GM23338 (cell line): ENCODE measurements around the gene SUGCT. TPM values are rescaled to one million over a fixed set of nuclear protein-coding genes. Genes with fewer than 3 reads are reported as not detected.

Experiments used
- ATAC-seq: fragments of 200-7000 bp; cut with Tn5 transposase; 3 replicates; pipeline ENCODE4 v1.9.1; 2020
- DNase-seq: peaks from one replicate; pipeline ENCODE4 v3.0.0-alpha.2; 2015; ENCODE audit warnings: low spot score
- H2AFZ ChIP-seq: fragments of 200-600 bp; sonication (generic); 2 replicates; pipeline ENCODE4 v1.8.0; 2016; ENCODE audit warnings: antibody characterized with exemption, mild to moderate bottlenecking, moderate library complexity
- H3F3A ChIP-seq: fragments of 200-600 bp; sonication (generic); replicated peaks from 2 replicates; pipeline ENCODE4 v1.8.0; 2017; ENCODE audit warnings: antibody characterized with exemption, mixed run types, low read depth
- H3K27ac ChIP-seq: fragments of 200-600 bp; sonication (generic); 2 replicates; pipeline ENCODE4 v1.6.1; 2016; ENCODE audit warnings: low read depth
- H3K27me3 ChIP-seq: fragments of 200-600 bp; sonication (generic); 2 replicates; pipeline ENCODE4 v1.8.0; 2016; ENCODE audit warnings: mild to moderate bottlenecking, mixed run types, moderate library complexity; ENCODE audit not compliant: insufficient read depth
- H3K36me3 ChIP-seq: fragments of 200-600 bp; sonication (generic); 2 replicates; pipeline ENCODE4 v1.8.0; 2016; ENCODE audit warnings: mild to moderate bottlenecking; ENCODE audit not compliant: insufficient read depth
- H3K4me1 ChIP-seq: fragments of 200-600 bp; sonication (generic); 2 replicates; pipeline ENCODE4 v1.8.0; 2016; ENCODE audit warnings: mild to moderate bottlenecking, moderate library complexity; ENCODE audit not compliant: insufficient read depth
- H3K4me2 ChIP-seq: fragments of 200-600 bp; sonication (generic); 2 replicates; pipeline ENCODE4 v1.7.1; 2017; ENCODE audit warnings: mixed run types
- H3K4me3 ChIP-seq: fragments of 200-600 bp; sonication (generic); 2 replicates; pipeline ENCODE4 v1.6.1; 2016; ENCODE audit warnings: mixed run types
- H3K79me2 ChIP-seq: fragments of 200-600 bp; sonication (generic); replicated peaks from 2 replicates; pipeline ENCODE4 v1.8.0; 2017; ENCODE audit warnings: mild to moderate bottlenecking; ENCODE audit not compliant: insufficient read depth
- H3K9me2 ChIP-seq: fragments of 200-600 bp; sonication (generic); 2 replicates; pipeline ENCODE4 v1.8.0; 2017; ENCODE audit not compliant: insufficient read depth
- H4K20me1 ChIP-seq: fragments of 200-600 bp; sonication (generic); replicated peaks from 2 replicates; pipeline ENCODE4 v1.8.0; 2017; ENCODE audit warnings: mild to moderate bottlenecking; ENCODE audit not compliant: insufficient read depth
- H3K27ac Mint-ChIP-seq: 2 replicates; pipeline ENCODE4 v1.8.0; 2020; ENCODE audit warnings: inconsistent platforms, mild to moderate bottlenecking, moderate library complexity, mixed read lengths
- H3K27me3 Mint-ChIP-seq: 3 replicates; pipeline ENCODE4 v1.8.0; 2022; ENCODE audit warnings: low read depth, mild to moderate bottlenecking, moderate library complexity, mixed read lengths, inconsistent platforms; ENCODE audit not compliant: insufficient read depth, poor library complexity
- H3K36me3 Mint-ChIP-seq: 3 replicates; pipeline ENCODE4 v1.8.0; 2021; ENCODE audit warnings: low read depth, mild to moderate bottlenecking, inconsistent platforms, moderate library complexity, mixed read lengths
- H3K4me1 Mint-ChIP-seq: 3 replicates; pipeline ENCODE4 v1.8.0; 2020; ENCODE audit warnings: mild to moderate bottlenecking, inconsistent platforms, mixed read lengths
- H3K4me3 Mint-ChIP-seq: 3 replicates; pipeline ENCODE4 v1.8.0; 2021; ENCODE audit warnings: moderate library complexity, mild to moderate bottlenecking, inconsistent platforms, mixed read lengths
- H3K9me3 Mint-ChIP-seq: 3 replicates; pipeline ENCODE4 v1.8.0; 2020; ENCODE audit warnings: moderate library complexity, mild to moderate bottlenecking, inconsistent platforms, mixed read lengths
- EZH2 ChIP-seq: fragments of 200-600 bp; sonication (generic); IDR thresholded peaks from one replicate; pipeline ENCODE4 v1.8.0; 2017; ENCODE audit warnings: antibody characterized with exemption, mild to moderate bottlenecking, low read depth; ENCODE audit not compliant: unreplicated experiment
- ZNF462 ChIP-seq: fragments of 250-450 bp; sonication (Bioruptor Pico); IDR thresholded peaks from 2 replicates; pipeline ENCODE4 v1.5.0; 2020; ENCODE audit warnings: mild to moderate bottlenecking, moderate library complexity
- polyA plus RNA-seq: library from polyadenylated mRNA; unstranded; fragments of >200 nt; fragmentation: Nextera tagmentation; extraction: Ambion mirVana; gene quantifications from 2 replicates; pipeline ENCODE4 v1.2.1, GENCODE V29; 2016
- total RNA-seq: library from RNA; depleted of rRNA; stranded (reverse); fragments of >200 nt; shearing (Covaris generic); gene quantifications from 2 replicates; pipeline ENCODE4 v1.2.3, GENCODE V29; 2014
- TF ChIP-seq, protein P1 (sequence below): IDR thresholded peaks from 2 replicates; pipeline ENCODE4 v1.6.1; 2016; ENCODE audit warnings: antibody characterized with exemption

The SUGCT gene
- total and polyA plus RNA-seq, 2 experiments from 2014 or later = 4.2 to 5.6 TPM

- TF ChIP-seq ZNF462 (CRISPR knock-in tag) = no peak
These were observed 245.3 kb downstream of the SUGCT start (continued) for GRCh38 chr7:40380111-40380510.

- Mint-ChIP-seq H3K4me1 (peaks cover 5% of the 10 kb centered on the region; the same call in 1 of the 3 replicates), H3K9me3 (peaks cover 4% of the 10 kb centered on the region; the same call in 2 of the 3 replicates), H3K4me3 (no peak overlapping the region), H3K27ac (no peak overlapping the region), H3K36me3 (peaks cover 3% of the 10 kb centered on the region; the same call in 1 of the 3 replicates), H3K27me3 (peaks cover 2% of the 10 kb centered on the region)
- no peaks in the 10 kb centered on the region for H3K36me3 ChIP-seq
- no peaks in the 10 kb centered on the region for H3K79me2 ChIP-seq
- no peak overlapping the region for H2AFZ ChIP-seq
- DNase-seq = no peak
- no peak for ATAC-seq
- H3K4me1 ChIP-seq = no peaks in the 10 kb centered on the region
- TF ChIP-seq EZH2 = no peak
- H3K4me3 ChIP-seq = no peak overlapping the region
- H3K27me3 ChIP-seq = no peaks in the 10 kb centered on the region
- no peaks in the 10 kb centered on the region; the same call in 1 of the 2 replicates for H3K9me2 ChIP-seq
- no peak overlapping the region for H3K27ac ChIP-seq
- no peaks in the 10 kb centered on the region for H3F3A ChIP-seq
- no peak overlapping the region for H3K4me2 ChIP-seq
- H4K20me1 ChIP-seq = no peaks in the 10 kb centered on the region
These were observed 247.3 kb downstream of the SUGCT start for GRCh38 chr7:40382145-40382544.

DNA sequence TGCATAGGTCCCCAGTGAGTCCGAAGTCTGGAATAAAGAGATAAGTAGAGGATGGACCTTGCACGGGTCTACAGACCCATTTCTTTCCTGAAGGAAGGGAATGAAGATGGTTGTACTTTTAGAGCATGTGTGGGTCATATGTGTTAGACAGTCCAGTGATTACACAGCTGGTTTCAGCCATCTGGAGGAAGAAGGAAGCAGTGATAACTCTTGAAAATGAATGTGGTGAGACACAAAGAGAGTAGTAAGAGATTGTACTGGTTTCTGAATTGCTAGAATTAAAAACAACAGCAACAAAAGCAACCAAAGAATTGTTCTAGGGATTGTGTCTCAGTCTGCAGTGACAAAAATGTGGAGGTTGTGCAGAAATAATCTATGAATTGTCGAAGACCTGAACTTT, 258.9 kb downstream of the SUGCT start:
- H3K27me3 ChIP-seq = no peaks in the 10 kb centered on the region
- H3K4me1 ChIP-seq = no peaks in the 10 kb centered on the region
- no peak overlapping the region for H2AFZ ChIP-seq
- Mint-ChIP-seq H3K27ac (no peak overlapping the region), H3K4me1 (no peaks in the 10 kb centered on the region), H3K27me3 (no peaks in the 10 kb centered on the region), H3K4me3 (no peak overlapping the region), H3K36me3 (no peaks in the 10 kb centered on the region), H3K9me3 (no peaks in the 10 kb centered on the region)
- no peaks in the 10 kb centered on the region for H3K79me2 ChIP-seq
- no peaks in the 10 kb centered on the region for H4K20me1 ChIP-seq
- H3K36me3 ChIP-seq = no peaks in the 10 kb centered on the region
- H3F3A ChIP-seq = no peaks in the 10 kb centered on the region
- H3K4me3 ChIP-seq = no peak overlapping the region
- H3K4me2 ChIP-seq = no peak overlapping the region
- TF ChIP-seq, protein P1, sequence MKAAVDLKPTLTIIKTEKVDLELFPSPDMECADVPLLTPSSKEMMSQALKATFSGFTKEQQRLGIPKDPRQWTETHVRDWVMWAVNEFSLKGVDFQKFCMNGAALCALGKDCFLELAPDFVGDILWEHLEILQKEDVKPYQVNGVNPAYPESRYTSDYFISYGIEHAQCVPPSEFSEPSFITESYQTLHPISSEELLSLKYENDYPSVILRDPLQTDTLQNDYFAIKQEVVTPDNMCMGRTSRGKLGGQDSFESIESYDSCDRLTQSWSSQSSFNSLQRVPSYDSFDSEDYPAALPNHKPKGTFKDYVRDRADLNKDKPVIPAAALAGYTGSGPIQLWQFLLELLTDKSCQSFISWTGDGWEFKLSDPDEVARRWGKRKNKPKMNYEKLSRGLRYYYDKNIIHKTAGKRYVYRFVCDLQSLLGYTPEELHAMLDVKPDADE = no peak
- H3K9me2 ChIP-seq = peaks cover 6% of the 10 kb centered on the region; the same call in 1 of the 2 replicates
- ATAC-seq (no peak), DNase-seq (no peak)
- H3K27ac ChIP-seq = no peak overlapping the region
